Suprapubic skin (tissue), 4 donors: ENCODE results near the gene DUS2. TPM values are rescaled to one million over a fixed set of nuclear protein-coding genes. Genes with fewer than 3 reads are reported as not detected.

Experiments
- DNase-seq, 2 donors: peaks; one replicate each; pipeline ENCODE4 v3.0.0-alpha.2; 2019; ENCODE audit warnings: low spot score in 2 of 2
- H3K27ac ChIP-seq: fragments of 200-600 bp; sonication (generic); one replicate; pipeline ENCODE4 v1.5.1; 2019
- H3K27me3 ChIP-seq: fragments of 200-600 bp; sonication (generic); one replicate; pipeline ENCODE4 v1.5.1; 2019
- H3K36me3 ChIP-seq: fragments of 200-600 bp; sonication (generic); one replicate; pipeline ENCODE4 v1.5.1; 2019
- H3K4me1 ChIP-seq: fragments of 200-600 bp; sonication (generic); one replicate; pipeline ENCODE4 v1.5.1; 2019
- H3K4me3 ChIP-seq: fragments of 200-600 bp; sonication (generic); one replicate; pipeline ENCODE4 v1.5.1; 2019; ENCODE audit warnings: mild to moderate bottlenecking
- H3K9me3 ChIP-seq: fragments of 200-600 bp; sonication (generic); one replicate; pipeline ENCODE4 v1.5.1; 2019
- CTCF ChIP-seq, 2 donors: fragments of 200-600 bp in 1 of 2; fragments of 450-650 bp in 1 of 2; sonication (generic) in 1 of 2; IDR thresholded peaks; one replicate each; pipeline ENCODE4 v1.5.1; 2016 to 2019; ENCODE audit warnings: antibody characterized with exemption in 2 of 2, mild to moderate bottlenecking in 1 of 2, moderate library complexity in 1 of 2
- EP300 ChIP-seq: sonication (generic); formaldehyde crosslinking; IDR thresholded peaks from one replicate; pipeline ENCODE4 v1.6.1; 2017; ENCODE audit warnings: antibody characterized with exemption
- POLR2A ChIP-seq, 2 donors: fragments of 450-650 bp; IDR thresholded peaks; one replicate each; pipeline ENCODE4 v1.6.1; 2017; ENCODE audit warnings: antibody characterized with exemption in 2 of 2, mild to moderate bottlenecking in 2 of 2, moderate library complexity in 2 of 2
- POLR2AphosphoS5 ChIP-seq, 3 donors: sonication (generic); formaldehyde crosslinking; IDR thresholded peaks; one replicate each; pipeline ENCODE4 v1.6.1; 2017; ENCODE audit warnings: antibody characterized with exemption in 3 of 3
- WGBS: methylation state at CpG from one replicate; pipeline ENCODE4 v1.1.5; 2018; 5-methylcytosine and 5-hydroxymethylcytosine counted together
- total RNA-seq, 4 donors: library from RNA; depleted of rRNA; stranded (reverse); fragments of >200 nt; gene quantifications; one replicate each; pipeline ENCODE4 v1.1.0, GENCODE V29; 2016

Gene DUS2
- total RNA-seq, 4 donors from 2014 or later: 14.4 to 21.6 (median 15.5) TPM

- no peaks in the 10 kb centered on the region for H3K9me3 ChIP-seq
- H3K27ac ChIP-seq: no peak overlapping the region
- peaks cover 13% of the 10 kb centered on the region for H3K36me3 ChIP-seq
- WGBS: 81% methylated on average over 2 of the region's 2 CpGs
- no peaks in the 10 kb centered on the region for H3K4me1 ChIP-seq
- no peak overlapping the region for H3K4me3 ChIP-seq
- TF ChIP-seq CTCF (IDR thresholded peaks at IDR 0.05): no peak
- no peak for TF ChIP-seq EP300
- TF ChIP-seq POLR2A (IDR thresholded peaks at IDR 0.05): no peak
- no peak for TF ChIP-seq POLR2AphosphoS5 (IDR thresholded peaks at IDR 0.05)
- DNase-seq: no peak
- no peaks in the 10 kb centered on the region for H3K27me3 ChIP-seq
These were observed 18.7 kb downstream of the DUS2 start for GRCh38 chr16:68041783-68042182.

GRCh38 chr16:68046106-68046505, 23.0 kb downstream of the DUS2 start:
- 81% methylated on average over 7 of the region's 7 CpGs for WGBS

GRCh38 chr16:68047987-68048386, 24.9 kb downstream of the DUS2 start:
- peaks cover 33% of the 10 kb centered on the region for H3K36me3 ChIP-seq
- H3K27ac ChIP-seq: no peak overlapping the region
- no peaks in the 10 kb centered on the region for H3K9me3 ChIP-seq
- H3K4me1 ChIP-seq: no peaks in the 10 kb centered on the region
- DNase-seq: no peak
- no peak for TF ChIP-seq CTCF (IDR thresholded peaks at IDR 0.05)
- no peak for TF ChIP-seq POLR2A (IDR thresholded peaks at IDR 0.05)
- no peak for TF ChIP-seq EP300
- no peak for TF ChIP-seq POLR2AphosphoS5 (IDR thresholded peaks at IDR 0.05)
- 90% methylated on average over 2 of the region's 2 CpGs for WGBS
- H3K4me3 ChIP-seq: no peak overlapping the region
- no peaks in the 10 kb centered on the region for H3K27me3 ChIP-seq

More at GRCh38 chr16:68046106-68046505, 23.0 kb downstream of the DUS2 start:
- Histone ChIP-seq H3K4me1 (no peaks in the 10 kb centered on the region), H3K9me3 (no peaks in the 10 kb centered on the region), H3K27me3 (no peaks in the 10 kb centered on the region), H3K36me3 (peaks cover 27% of the 10 kb centered on the region), H3K4me3 (no peak overlapping the region), H3K27ac (no peak overlapping the region)
- TF ChIP-seq CTCF (IDR thresholded peaks at IDR 0.05): no peak
- no peak for TF ChIP-seq POLR2A (IDR thresholded peaks at IDR 0.05)
- no peak for TF ChIP-seq EP300
- TF ChIP-seq POLR2AphosphoS5 (IDR thresholded peaks at IDR 0.05): no peak
- DNase-seq: no peak

GRCh38 chr16:68049449-68049848, 26.4 kb downstream of the DUS2 start:
- TF ChIP-seq POLR2A (IDR thresholded peaks at IDR 0.05) (no peak), CTCF (IDR thresholded peaks at IDR 0.05) (no peak), EP300 (no peak), POLR2AphosphoS5 (IDR thresholded peaks at IDR 0.05) (no peak)
- Histone ChIP-seq H3K9me3 (no peaks in the 10 kb centered on the region), H3K27ac (no peak overlapping the region), H3K36me3 (peaks cover 44% of the 10 kb centered on the region), H3K27me3 (no peaks in the 10 kb centered on the region), H3K4me3 (no peak overlapping the region), H3K4me1 (no peaks in the 10 kb centered on the region)
- 100% methylated on average over 2 of the region's 2 CpGs for WGBS
- DNase-seq: peak in 1 of 2 donors; percentile 7

GRCh38 chr16:68055395-68055794, 32.3 kb downstream of the DUS2 start:
- Histone ChIP-seq H3K4me3 (no peak overlapping the region), H3K9me3 (no peaks in the 10 kb centered on the region), H3K27ac (no peak overlapping the region), H3K27me3 (no peaks in the 10 kb centered on the region), H3K36me3 (peaks cover 47% of the 10 kb centered on the region), H3K4me1 (no peaks in the 10 kb centered on the region)
- TF ChIP-seq CTCF (IDR thresholded peaks at IDR 0.05) (no peak), POLR2AphosphoS5 (IDR thresholded peaks at IDR 0.05) (no peak), EP300 (no peak), POLR2A (IDR thresholded peaks at IDR 0.05) (no peak)
- WGBS: 93% methylated on average over 3 of the region's 3 CpGs
- DNase-seq: no peak
